ENCODE results near the gene CFAP46.

The CFAP46 gene

GRCh38 chr10:132879408-132880127, 62.8 kb downstream of the CFAP46 start:
- FAIRE-seq = no peak

- FAIRE-seq = no peak
Observed at GRCh38 chr10:132878730-132879407, 63.5 kb downstream of the CFAP46 start.

GRCh38 chr10:132878091-132878729, 64.2 kb downstream of the CFAP46 start:
- no peak for FAIRE-seq

GRCh38 chr10:132877473-132877872, 64.9 kb downstream of the CFAP46 start:
- no peak for FAIRE-seq

GRCh38 chr10:132876993-132877431, 65.4 kb downstream of the CFAP46 start:
- no peak for FAIRE-seq

- no peak for FAIRE-seq
Observed at GRCh38 chr10:132876131-132876860, 66.1 kb downstream of the CFAP46 start.

GRCh38 chr10:132875435-132875834, 66.9 kb downstream of the CFAP46 start:
- FAIRE-seq = no peak

- no peak for FAIRE-seq
Observed at GRCh38 chr10:132873395-132873794, 69.0 kb downstream of the CFAP46 start.

GRCh38 chr10:132872658-132873057, 69.7 kb downstream of the CFAP46 start:
- FAIRE-seq = no peak

- no peak for FAIRE-seq
Observed at GRCh38 chr10:132870426-132870825, 71.9 kb downstream of the CFAP46 start.

GRCh38 chr10:132869621-132870020, 72.7 kb downstream of the CFAP46 start:
- FAIRE-seq = no peak

- FAIRE-seq = no peak
Observed at GRCh38 chr10:132868995-132869394, 73.4 kb downstream of the CFAP46 start.

GRCh38 chr10:132867801-132868644, 74.3 kb downstream of the CFAP46 start:
- FAIRE-seq = no peak

- FAIRE-seq = no peak
Observed at GRCh38 chr10:132866601-132867381, 75.6 kb downstream of the CFAP46 start.

GRCh38 chr10:132865851-132866600, 76.3 kb downstream of the CFAP46 start:
- no peak for FAIRE-seq

GRCh38 chr10:132865171-132865631, 77.2 kb downstream of the CFAP46 start:
- no peak for FAIRE-seq

GRCh38 chr10:132862485-132863420, 79.6 kb downstream of the CFAP46 start:
- no peak for FAIRE-seq

GRCh38 chr10:132861884-132862461, 80.4 kb downstream of the CFAP46 start:
- FAIRE-seq = no peak

- FAIRE-seq = no peak
Observed at GRCh38 chr10:132861116-132861691, 81.2 kb downstream of the CFAP46 start.

Measured in G401.6 (cell line).